Stimulated activated memory B cell treated with anti-CD40 and anti-IgM and Interleukin-4, amounts not matched to agents 10 μg/mL and 1 μg/mL and 100 μg/mL, for 72 hours (primary cell): ENCODE results near the gene SMARCAD1.
A peak's percentile ranks its signal among the peaks of the same experiment; 100 is the strongest.

ENCODE experiments used
- ATAC-seq: fragments of 150-1000 bp; cut with Tn5 transposase; 2 replicates; pipeline ENCODE4 v1.10.0; 2021
- H3K27ac Mint-ChIP-seq: one replicate; pipeline ENCODE4 v1.8.0; 2022; ENCODE audit warnings: mild to moderate bottlenecking, mixed read lengths
- H3K27me3 Mint-ChIP-seq: one replicate; pipeline ENCODE4 v1.8.0; 2022; ENCODE audit warnings: mixed read lengths
- H3K36me3 Mint-ChIP-seq: one replicate; pipeline ENCODE4 v1.8.0; 2022; ENCODE audit warnings: mixed read lengths
- H3K4me1 Mint-ChIP-seq: one replicate; pipeline ENCODE4 v1.8.0; 2022; ENCODE audit warnings: mixed read lengths
- H3K4me3 Mint-ChIP-seq: one replicate; pipeline ENCODE4 v1.8.0; 2022; ENCODE audit warnings: mild to moderate bottlenecking, moderate library complexity, mixed read lengths
- H3K9me3 Mint-ChIP-seq: one replicate; pipeline ENCODE4 v1.8.0; 2022; ENCODE audit warnings: mixed read lengths

Gene SMARCAD1

DNA sequence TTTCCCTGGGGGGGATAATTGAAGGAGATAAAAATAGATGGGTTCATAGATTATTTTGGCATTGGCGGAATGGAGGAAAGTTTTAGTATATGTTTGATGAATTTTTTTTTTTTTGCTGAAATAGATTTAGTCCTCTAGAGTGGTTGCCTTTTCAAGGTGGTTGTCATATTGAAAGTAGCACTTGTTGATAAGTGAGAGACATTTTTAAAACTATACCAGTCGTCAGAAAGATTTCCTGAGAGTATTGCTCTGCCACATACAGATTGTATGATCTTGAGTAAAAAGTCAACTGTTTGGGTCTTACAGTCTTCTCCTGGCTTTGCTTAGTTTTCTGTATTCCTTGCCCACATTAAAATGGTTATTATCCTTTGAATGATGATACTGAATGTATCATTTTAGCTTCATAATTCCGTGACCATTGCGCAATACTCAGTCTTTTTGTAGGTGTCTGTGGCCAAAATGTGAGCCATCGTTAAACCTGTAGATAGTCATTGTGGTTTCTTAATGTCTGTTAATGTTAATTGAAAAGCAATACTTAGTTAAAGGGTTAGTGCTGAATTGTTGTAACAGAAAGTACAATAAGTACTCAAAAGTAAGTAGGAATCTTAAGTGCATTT, 7.1 kb downstream of the SMARCAD1 start:
- no peak for ATAC-seq
- Mint-ChIP-seq H3K36me3 (peaks cover 68% of the 10 kb centered on the region), H3K4me1 (peaks cover 46% of the 10 kb centered on the region), H3K4me3 (no peak overlapping the region), H3K27me3 (no peaks in the 10 kb centered on the region), H3K27ac (no peak overlapping the region), H3K9me3 (no peaks in the 10 kb centered on the region)

DNA sequence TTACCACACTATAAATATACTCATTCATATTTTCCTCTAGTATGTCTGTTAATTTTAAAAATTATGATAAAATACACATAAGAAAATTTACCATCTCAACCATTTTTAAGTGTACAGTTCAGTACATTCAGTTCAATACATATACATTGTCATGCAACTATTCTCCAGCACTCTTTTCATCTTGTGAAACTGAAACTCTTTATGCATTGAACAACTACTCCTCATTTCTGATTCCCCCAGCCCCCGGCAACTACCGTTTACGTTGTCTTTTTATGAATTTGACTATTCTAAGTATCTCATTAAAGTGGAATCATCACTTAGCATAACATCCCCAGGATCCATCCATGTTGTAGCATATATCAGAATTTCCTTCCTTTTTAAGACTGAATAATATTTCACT, 8.7 kb downstream of the SMARCAD1 start:
- no peak overlapping the region for H3K4me3 Mint-ChIP-seq
- peaks cover 65% of the 10 kb centered on the region for H3K36me3 Mint-ChIP-seq
- H3K27ac Mint-ChIP-seq = no peak overlapping the region
- peaks cover 38% of the 10 kb centered on the region for H3K4me1 Mint-ChIP-seq
- no peak for ATAC-seq
- H3K27me3 Mint-ChIP-seq = no peaks in the 10 kb centered on the region
- no peaks in the 10 kb centered on the region for H3K9me3 Mint-ChIP-seq

DNA sequence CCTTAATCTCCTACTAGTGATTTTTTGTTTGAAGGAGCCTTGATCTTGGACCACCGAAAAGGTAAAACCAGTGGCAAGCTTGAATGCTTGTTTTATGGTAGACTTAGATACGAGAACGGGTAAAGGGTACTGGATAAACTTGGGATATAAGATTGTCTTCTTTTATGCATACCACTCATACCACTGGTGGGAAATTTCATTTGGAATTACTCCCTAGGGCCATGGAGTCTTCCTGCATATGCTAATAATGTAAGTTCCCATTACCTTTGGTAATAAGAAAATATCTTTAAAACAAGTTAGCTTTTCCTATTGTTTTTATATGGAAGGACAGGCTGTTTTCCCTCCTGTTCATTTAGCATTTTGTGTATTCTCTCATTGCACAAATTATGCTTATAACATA, 11.7 kb downstream of the SMARCAD1 start:
- no peaks in the 10 kb centered on the region for H3K9me3 Mint-ChIP-seq
- H3K27me3 Mint-ChIP-seq = no peaks in the 10 kb centered on the region
- no peak for ATAC-seq
- no peak overlapping the region for H3K27ac Mint-ChIP-seq
- H3K4me1 Mint-ChIP-seq = peaks cover 21% of the 10 kb centered on the region
- no peak overlapping the region for H3K4me3 Mint-ChIP-seq
- peaks cover 52% of the 10 kb centered on the region for H3K36me3 Mint-ChIP-seq

DNA sequence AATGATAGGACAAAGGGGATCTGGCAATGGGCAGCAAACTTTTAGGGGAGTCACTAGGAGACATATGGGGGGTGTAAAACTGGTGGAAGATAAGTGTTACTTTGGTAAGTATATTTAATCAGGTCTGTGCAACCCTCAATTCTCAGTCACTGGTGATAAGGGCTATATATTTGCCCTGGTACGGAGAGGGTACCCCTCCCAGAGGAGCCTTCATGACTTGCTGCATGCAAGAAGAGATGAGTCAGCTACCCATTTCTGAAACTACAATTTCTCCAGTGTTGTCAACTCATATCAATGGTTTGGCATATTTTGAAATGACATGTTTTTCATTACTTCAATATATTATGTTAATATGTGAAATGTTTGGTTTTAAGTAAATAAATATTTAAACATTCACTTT, 14.3 kb downstream of the SMARCAD1 start:
- Mint-ChIP-seq H3K36me3 (peaks cover 39% of the 10 kb centered on the region), H3K27me3 (no peaks in the 10 kb centered on the region), H3K4me3 (no peak overlapping the region), H3K4me1 (peaks cover 24% of the 10 kb centered on the region), H3K27ac (no peak overlapping the region), H3K9me3 (no peaks in the 10 kb centered on the region)
- no peak for ATAC-seq

DNA sequence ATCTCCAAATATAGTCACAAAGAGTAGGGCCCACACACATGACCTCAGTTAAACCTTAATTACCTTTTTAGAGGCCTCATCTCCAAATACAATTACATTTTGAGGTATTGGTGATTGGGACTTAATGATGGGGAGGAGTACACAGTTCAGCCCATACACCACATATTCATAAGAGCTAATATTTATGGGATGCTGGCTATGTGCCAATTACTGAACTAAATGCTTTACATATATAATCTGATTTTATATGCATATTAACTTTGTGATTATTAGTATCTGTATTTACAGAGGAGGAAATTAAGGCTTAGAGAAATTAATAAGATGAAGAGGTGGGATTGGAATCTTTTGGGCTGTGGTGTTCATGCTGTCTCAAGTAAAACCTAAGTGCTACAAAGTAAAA, 17.8 kb downstream of the SMARCAD1 start:
- peaks cover 34% of the 10 kb centered on the region for H3K36me3 Mint-ChIP-seq
- no peak overlapping the region for H3K27ac Mint-ChIP-seq
- H3K9me3 Mint-ChIP-seq = no peaks in the 10 kb centered on the region
- ATAC-seq = no peak
- H3K27me3 Mint-ChIP-seq = no peaks in the 10 kb centered on the region
- peaks cover 27% of the 10 kb centered on the region for H3K4me1 Mint-ChIP-seq
- no peak overlapping the region for H3K4me3 Mint-ChIP-seq

DNA sequence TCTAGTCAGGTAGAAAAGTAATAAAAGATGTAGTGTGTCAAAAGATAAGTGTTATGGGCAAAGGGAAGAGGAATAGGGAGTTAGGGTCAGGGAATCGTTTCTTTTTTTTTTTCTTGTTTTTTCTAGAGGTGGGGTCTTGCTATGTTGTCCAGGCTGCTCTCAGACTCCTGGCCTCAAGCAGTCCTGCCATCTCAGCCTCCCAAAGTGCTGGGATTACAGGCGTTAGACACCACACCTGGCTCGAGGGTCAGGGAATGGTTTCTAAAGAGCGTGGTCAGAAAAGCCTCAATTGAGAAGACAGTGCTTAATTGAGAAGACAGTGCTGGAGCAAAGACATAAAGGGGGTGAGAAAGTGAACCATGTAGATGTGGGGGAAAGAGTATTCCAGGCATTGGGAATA, 19.1 kb downstream of the SMARCAD1 start:
- H3K27me3 Mint-ChIP-seq = no peaks in the 10 kb centered on the region
- H3K4me1 Mint-ChIP-seq = peaks cover 27% of the 10 kb centered on the region
- H3K36me3 Mint-ChIP-seq = peaks cover 41% of the 10 kb centered on the region
- no peak for ATAC-seq
- no peaks in the 10 kb centered on the region for H3K9me3 Mint-ChIP-seq
- no peak overlapping the region for H3K27ac Mint-ChIP-seq
- H3K4me3 Mint-ChIP-seq = no peak overlapping the region

DNA sequence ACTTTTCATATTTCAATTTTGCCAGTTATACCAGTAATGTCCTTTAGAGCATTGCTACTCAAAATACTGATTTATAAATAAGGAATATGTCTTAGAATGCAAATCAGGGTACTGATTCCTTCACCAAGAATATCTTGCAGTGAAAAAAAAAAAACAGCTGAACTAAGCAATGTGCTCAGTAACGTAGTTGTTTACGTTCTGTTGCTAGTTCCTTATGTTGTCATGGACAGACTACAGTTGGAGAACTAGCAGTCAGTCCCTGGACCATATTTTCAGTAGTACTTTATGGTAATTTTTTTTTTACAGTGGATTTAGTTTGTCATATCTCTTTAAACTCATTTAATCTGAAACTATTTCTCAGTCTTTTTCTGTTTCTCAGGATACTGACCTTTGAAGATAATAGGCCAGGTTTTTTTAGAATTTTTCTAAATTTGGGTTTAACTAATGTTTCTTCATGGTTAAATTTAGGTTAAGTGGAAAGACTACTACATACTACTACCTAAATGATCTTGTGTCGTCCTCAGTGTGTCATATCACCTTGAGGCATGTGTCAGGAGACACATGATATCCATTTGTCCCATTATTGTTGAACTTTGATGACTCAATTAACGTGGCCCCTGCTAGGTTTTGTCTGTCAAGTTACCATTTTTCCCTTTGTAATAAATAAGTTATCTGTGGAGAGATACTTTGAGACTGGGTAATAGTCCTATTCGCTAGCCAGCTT, 21.0 kb downstream of the SMARCAD1 start:
- H3K36me3 Mint-ChIP-seq = peaks cover 47% of the 10 kb centered on the region
- ATAC-seq = no peak
- peaks cover 27% of the 10 kb centered on the region for H3K4me1 Mint-ChIP-seq
- no peak overlapping the region for H3K4me3 Mint-ChIP-seq
- no peak overlapping the region for H3K27ac Mint-ChIP-seq
- no peaks in the 10 kb centered on the region for H3K9me3 Mint-ChIP-seq
- no peaks in the 10 kb centered on the region for H3K27me3 Mint-ChIP-seq

DNA sequence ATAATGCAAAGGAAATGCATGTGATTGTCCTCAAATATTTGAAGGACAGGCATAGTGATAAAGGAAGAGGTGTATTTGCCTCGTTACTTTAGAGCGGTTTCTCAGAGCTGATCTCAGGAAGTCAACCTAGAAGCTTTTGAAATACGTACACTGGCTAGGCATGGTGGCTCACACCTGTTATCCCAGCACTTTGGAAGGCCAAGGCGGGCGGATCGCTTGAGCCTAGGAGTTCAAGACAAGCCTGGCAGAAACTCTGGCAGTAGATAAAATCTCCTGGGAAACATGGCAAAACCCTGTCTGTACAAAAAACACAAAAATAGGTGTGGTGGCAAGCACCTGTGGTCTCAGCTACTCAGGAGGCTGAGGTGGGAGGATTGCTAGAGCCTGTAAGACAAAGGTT, 24.9 kb downstream of the SMARCAD1 start:
- no peak for ATAC-seq
- H3K4me1 Mint-ChIP-seq = peaks cover 2% of the 10 kb centered on the region
- no peaks in the 10 kb centered on the region for H3K9me3 Mint-ChIP-seq
- H3K4me3 Mint-ChIP-seq = no peak overlapping the region
- no peaks in the 10 kb centered on the region for H3K27me3 Mint-ChIP-seq
- H3K27ac Mint-ChIP-seq = no peak overlapping the region
- H3K36me3 Mint-ChIP-seq = peaks cover 37% of the 10 kb centered on the region

DNA sequence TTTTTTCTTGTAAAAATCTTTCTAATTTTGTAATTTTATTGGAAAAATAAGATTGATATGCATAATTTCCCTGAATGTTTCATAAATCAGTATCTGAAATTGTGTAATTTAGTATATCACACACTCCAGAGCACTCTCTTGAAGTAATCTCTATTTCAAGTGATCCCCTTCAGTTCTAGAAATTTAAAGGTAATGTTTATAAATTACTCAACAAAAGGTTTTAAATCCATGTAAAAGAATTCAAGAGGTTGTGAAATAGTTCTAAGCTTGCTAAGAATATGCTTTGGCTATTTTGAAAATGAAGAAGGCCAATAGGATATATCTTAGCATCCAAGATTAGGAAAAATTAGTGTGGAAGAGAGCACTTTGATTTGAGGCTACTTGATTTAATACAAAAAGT, 28.2 kb downstream of the SMARCAD1 start:
- Mint-ChIP-seq H3K27ac (no peak overlapping the region), H3K27me3 (no peaks in the 10 kb centered on the region), H3K4me3 (no peak overlapping the region), H3K4me1 (no peaks in the 10 kb centered on the region), H3K9me3 (no peaks in the 10 kb centered on the region), H3K36me3 (peaks cover 31% of the 10 kb centered on the region)
- ATAC-seq = no peak

DNA sequence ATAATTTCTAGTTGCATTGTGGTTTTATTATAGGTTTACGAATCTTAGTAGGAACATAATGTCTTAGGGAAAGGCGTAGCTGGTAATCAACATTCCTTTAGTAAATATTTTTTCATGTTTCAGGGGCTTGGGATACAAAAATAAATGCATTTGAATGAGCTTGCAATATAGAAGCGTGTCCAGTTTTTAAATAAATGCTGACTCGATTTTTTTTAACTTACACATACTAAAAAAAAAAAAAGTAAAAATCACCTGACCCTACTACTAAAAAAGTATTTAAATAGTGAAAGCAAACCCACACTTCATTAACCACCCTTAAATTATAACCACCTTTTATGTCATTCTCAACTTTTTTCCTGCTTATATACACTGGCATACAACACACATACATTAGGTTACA, 29.6 kb downstream of the SMARCAD1 start:
- H3K36me3 Mint-ChIP-seq = peaks cover 32% of the 10 kb centered on the region
- H3K27me3 Mint-ChIP-seq = no peaks in the 10 kb centered on the region
- H3K9me3 Mint-ChIP-seq = no peaks in the 10 kb centered on the region

DNA sequence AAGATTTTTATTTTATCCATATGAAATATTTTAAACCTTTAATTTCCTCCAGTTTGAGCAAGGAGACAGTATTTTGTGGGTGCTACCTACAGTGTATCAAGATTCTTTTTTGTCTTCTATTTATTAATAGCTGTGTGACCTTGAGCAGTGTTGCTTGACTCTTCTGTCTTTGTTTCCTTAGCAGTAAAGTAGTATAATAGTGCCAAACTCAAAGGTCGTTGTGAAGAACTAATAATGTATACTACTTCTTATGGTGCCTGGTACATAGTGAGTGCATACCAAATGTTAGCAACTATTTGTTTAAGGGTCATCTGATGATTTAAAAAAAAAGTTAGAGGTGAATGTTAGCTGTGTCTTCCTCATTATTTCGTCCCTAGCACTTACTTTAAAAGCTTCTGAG, 30.5 kb downstream of the SMARCAD1 start:
- no peak for ATAC-seq
- no peak overlapping the region for H3K27ac Mint-ChIP-seq

More for the DNA sequence above, 29.6 kb downstream of the SMARCAD1 start:
- no peak overlapping the region for H3K27ac Mint-ChIP-seq
- H3K4me3 Mint-ChIP-seq = no peak overlapping the region
- H3K4me1 Mint-ChIP-seq = no peaks in the 10 kb centered on the region
- no peak for ATAC-seq

DNA sequence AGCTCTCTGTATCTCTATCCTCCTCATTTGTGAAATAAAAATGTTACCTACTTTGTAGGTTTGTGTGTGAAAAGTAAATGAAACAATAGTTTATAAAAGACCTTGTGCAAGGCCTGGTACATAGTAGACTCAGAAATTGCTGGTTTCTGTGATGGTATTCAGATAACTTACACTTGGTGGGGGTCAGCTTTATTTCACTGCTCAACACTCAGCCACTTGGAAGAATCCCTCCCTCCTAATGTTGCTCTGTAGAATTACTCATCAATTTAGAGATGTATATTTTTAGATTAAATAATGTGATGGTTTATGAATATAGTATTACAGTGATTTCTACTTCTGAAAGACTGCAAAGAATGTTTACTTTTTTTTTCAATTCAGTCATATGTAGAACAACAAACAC, 32.7 kb downstream of the SMARCAD1 start:
- no peak overlapping the region for H3K27ac Mint-ChIP-seq
- no peak for ATAC-seq
- peaks cover 18% of the 10 kb centered on the region for H3K4me1 Mint-ChIP-seq
- H3K4me3 Mint-ChIP-seq = no peak overlapping the region
- no peaks in the 10 kb centered on the region for H3K9me3 Mint-ChIP-seq
- H3K36me3 Mint-ChIP-seq = peaks cover 52% of the 10 kb centered on the region
- no peaks in the 10 kb centered on the region for H3K27me3 Mint-ChIP-seq

More for the DNA sequence above, 30.5 kb downstream of the SMARCAD1 start:
- H3K4me1 Mint-ChIP-seq = no peaks in the 10 kb centered on the region
- H3K4me3 Mint-ChIP-seq = no peak overlapping the region
- no peaks in the 10 kb centered on the region for H3K27me3 Mint-ChIP-seq
- no peaks in the 10 kb centered on the region for H3K9me3 Mint-ChIP-seq
- peaks cover 37% of the 10 kb centered on the region for H3K36me3 Mint-ChIP-seq

DNA sequence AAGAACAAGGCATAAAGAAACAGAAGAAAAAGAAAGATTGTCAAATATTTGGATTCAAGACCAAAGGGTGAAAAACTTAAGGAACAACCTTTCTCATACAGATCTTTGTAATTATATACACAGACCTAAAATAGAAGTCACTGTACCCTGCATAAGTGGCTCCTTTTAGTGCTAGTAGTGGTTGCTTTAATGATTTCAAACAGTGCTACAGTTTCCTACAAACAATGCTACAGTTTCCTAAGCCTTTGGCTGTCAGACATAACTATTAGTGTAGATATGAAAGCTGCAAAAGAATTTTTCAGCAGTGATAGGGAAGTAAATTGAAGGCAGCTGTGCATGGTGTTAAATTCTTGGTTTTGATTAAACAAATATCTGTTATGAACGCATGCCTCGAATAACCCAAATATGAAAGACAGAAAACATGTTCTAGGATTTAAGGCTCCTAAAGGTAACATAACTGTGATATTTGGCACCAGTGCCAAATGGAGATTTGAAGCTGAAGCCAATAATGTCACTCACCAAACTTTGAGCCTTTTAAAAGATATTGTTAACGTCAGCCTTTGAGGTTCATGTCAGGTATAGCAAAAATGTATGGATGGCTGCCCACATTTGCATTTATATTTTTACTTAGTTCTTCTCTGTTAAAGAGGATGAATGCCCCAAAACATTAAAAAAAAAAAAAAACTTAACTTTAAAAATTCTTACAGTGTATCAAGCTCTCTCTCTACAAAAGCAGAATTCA, 36.6 kb downstream of the SMARCAD1 start:
- no peaks in the 10 kb centered on the region for H3K9me3 Mint-ChIP-seq

DNA sequence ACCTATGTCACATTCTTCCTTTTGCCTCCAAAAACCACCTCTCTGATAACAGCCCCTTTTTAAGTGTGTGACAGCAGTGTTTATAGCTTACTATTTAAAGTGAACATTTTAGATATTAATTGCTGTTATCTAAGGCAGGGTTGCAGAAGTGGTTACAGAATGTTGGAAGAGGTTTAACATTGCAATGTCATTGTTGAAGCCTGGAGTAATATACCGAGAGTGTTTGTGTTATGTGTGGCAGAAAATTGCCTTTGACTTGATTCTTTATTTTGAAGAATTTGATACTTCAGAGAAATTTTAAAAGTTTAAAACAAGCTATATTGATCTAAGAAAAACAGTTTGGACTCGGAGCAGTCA, 37.1 kb downstream of the SMARCAD1 start:
- Mint-ChIP-seq H3K27me3 (no peaks in the 10 kb centered on the region), H3K27ac (peak overlapping the region; percentile 64), H3K9me3 (no peaks in the 10 kb centered on the region), H3K4me1 (peaks cover 18% of the 10 kb centered on the region), H3K36me3 (peaks cover 73% of the 10 kb centered on the region), H3K4me3 (no peak overlapping the region)
- ATAC-seq = no peak

More for the DNA sequence above, 36.6 kb downstream of the SMARCAD1 start:
- Mint-ChIP-seq H3K27ac (peak overlapping the region; percentile 64), H3K4me1 (peaks cover 18% of the 10 kb centered on the region), H3K36me3 (peaks cover 73% of the 10 kb centered on the region), H3K27me3 (no peaks in the 10 kb centered on the region), H3K4me3 (no peak overlapping the region)
- no peak for ATAC-seq

DNA sequence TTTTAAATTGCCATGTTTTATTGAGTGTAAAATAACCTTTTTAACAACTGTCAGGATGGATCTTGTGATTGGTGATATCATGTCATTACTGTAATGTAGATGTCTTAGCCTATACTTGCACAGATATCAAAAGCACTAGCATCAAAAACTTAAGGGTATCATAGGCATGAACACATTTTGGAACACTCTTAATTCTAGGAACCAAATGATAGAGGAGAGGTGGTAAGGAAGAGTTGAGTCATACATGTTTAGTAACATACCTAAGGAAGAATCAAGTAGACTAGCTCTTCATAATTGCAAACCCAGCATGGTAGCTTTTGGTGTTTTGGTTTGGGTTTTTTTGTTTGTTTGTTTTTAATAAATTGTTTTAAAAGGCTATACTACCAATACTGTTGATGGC, 43.4 kb downstream of the SMARCAD1 start:
- no peak for ATAC-seq
- Mint-ChIP-seq H3K9me3 (no peaks in the 10 kb centered on the region), H3K4me1 (peaks cover 2% of the 10 kb centered on the region), H3K4me3 (no peak overlapping the region), H3K27ac (no peak overlapping the region), H3K36me3 (peaks cover 47% of the 10 kb centered on the region), H3K27me3 (no peaks in the 10 kb centered on the region)

DNA sequence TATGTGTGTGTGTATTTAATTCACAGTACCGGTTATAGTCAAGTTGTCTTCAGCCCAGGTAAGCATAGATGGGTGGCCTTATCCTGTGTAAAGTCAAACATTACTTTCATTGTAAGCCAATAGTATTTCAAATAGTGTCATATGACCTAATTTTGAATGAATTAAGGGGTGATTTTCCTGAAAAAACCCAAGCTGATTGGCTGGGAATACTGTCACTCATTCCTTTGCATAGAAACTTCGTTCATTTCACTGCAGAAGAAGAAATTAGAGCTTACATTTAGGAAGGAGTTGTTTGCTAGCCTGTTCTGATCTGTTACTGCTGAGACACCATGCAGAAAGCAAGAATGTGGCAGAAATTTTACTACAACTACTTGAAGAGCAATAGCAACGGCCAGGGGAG, 45.4 kb downstream of the SMARCAD1 start:
- peaks cover 45% of the 10 kb centered on the region for H3K36me3 Mint-ChIP-seq
- H3K9me3 Mint-ChIP-seq = no peaks in the 10 kb centered on the region
- no peak overlapping the region for H3K27ac Mint-ChIP-seq
- H3K27me3 Mint-ChIP-seq = no peaks in the 10 kb centered on the region
- no peak for ATAC-seq
- H3K4me1 Mint-ChIP-seq = peaks cover 6% of the 10 kb centered on the region
- no peak overlapping the region for H3K4me3 Mint-ChIP-seq
